ENCODE measurements around the gene SMIM12. TPM values are rescaled to one million over a fixed set of nuclear protein-coding genes. Genes with fewer than 3 reads are reported as not detected.

SMIM12 gene
- total RNA-seq, 1 donor from 2014 or later = 39.6 TPM

DNA sequence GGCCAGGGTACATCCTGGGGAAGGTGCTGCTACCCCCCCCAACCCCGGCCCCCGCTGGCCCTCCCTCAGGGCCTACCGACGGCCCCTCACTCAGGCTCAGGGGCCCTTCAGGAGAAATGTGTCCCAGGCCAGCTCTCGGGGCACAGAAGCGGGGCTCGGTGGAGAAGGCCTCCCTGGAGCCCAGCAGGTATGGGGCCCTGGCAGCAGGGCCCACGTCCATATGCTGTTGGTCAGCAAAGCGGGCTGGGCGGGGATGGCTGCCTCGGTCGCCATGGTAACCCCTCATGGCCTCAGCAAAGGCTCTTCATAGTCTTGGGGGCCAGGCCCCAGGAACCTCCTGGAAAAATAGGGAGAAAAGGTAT lies 45.5 kb upstream of the SMIM12 start:
- H3K27ac Mint-ChIP-seq (ENCODE audit: unreplicated experiment) = no peak overlapping the region
- H3K27me3 Mint-ChIP-seq (ENCODE audit: unreplicated experiment) = peaks cover 9% of the 10 kb centered on the region
- no peak overlapping the region for H3K4me3 Mint-ChIP-seq (ENCODE audit: unreplicated experiment)
- H3K9me3 Mint-ChIP-seq (ENCODE audit: unreplicated experiment) = no peaks in the 10 kb centered on the region
- H3K4me1 Mint-ChIP-seq (ENCODE audit: unreplicated experiment) = no peaks in the 10 kb centered on the region
- no peaks in the 10 kb centered on the region for H3K36me3 Mint-ChIP-seq (ENCODE audit: unreplicated experiment)
- TF ChIP-seq, protein P1, sequence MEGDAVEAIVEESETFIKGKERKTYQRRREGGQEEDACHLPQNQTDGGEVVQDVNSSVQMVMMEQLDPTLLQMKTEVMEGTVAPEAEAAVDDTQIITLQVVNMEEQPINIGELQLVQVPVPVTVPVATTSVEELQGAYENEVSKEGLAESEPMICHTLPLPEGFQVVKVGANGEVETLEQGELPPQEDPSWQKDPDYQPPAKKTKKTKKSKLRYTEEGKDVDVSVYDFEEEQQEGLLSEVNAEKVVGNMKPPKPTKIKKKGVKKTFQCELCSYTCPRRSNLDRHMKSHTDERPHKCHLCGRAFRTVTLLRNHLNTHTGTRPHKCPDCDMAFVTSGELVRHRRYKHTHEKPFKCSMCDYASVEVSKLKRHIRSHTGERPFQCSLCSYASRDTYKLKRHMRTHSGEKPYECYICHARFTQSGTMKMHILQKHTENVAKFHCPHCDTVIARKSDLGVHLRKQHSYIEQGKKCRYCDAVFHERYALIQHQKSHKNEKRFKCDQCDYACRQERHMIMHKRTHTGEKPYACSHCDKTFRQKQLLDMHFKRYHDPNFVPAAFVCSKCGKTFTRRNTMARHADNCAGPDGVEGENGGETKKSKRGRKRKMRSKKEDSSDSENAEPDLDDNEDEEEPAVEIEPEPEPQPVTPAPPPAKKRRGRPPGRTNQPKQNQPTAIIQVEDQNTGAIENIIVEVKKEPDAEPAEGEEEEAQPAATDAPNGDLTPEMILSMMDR (IDR thresholded peaks at IDR 0.05) = no peak
- no peak for DNase-seq (ENCODE audit: extremely low spot score, unreplicated experiment)

DNA sequence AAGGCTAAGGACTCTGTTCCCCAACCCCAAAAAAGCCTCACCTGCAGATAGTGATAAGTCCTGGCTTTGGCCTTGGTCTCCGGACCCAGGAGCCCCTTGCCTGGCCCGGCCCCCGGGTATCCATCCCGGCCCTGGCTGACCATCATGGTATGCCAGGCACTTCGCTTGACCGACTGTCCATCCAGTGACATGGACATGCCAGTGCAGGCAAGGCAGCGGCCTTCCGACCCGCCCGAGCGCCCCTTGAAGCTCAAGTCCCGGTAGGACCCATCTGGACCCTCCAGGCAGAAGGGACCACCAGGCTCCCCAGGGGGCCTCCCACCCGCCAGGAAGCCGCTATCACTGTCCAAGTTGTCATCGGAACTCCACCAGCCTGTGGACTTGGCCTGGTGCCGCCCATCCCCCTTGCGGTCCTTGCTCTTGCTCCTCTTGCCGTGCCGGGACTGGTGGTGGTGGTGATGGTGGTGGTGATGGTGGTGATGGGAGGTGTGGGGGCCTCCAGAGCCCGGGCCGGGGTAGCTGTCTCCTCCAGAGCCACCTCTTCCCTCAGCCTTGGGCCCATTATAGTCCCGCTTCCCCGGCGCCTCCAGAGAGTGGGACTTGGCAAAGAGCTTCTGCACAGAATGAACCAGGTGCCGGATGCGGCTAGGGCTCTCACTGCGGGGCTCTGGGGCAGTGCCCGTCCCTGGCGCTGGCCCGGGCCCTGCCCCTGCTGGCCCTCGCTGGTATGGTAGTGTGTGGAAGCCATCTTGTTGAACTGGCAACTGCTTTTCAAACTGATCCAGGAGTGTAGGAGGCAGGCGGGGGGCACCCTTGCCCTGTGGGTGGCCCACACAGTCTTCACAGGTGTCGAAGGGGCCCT lies 44.9 kb upstream of the SMIM12 start:
- no peak overlapping the region for H3K27ac Mint-ChIP-seq (ENCODE audit: unreplicated experiment)
- H3K27me3 Mint-ChIP-seq (ENCODE audit: unreplicated experiment) = peaks cover 9% of the 10 kb centered on the region
- TF ChIP-seq, protein P1 (IDR thresholded peaks at IDR 0.05) = no peak
- no peaks in the 10 kb centered on the region for H3K36me3 Mint-ChIP-seq (ENCODE audit: unreplicated experiment)
- DNase-seq (ENCODE audit: extremely low spot score, unreplicated experiment) = no peak
- no peaks in the 10 kb centered on the region for H3K9me3 Mint-ChIP-seq (ENCODE audit: unreplicated experiment)
- no peaks in the 10 kb centered on the region for H3K4me1 Mint-ChIP-seq (ENCODE audit: unreplicated experiment)
- no peak overlapping the region for H3K4me3 Mint-ChIP-seq (ENCODE audit: unreplicated experiment)

DNA sequence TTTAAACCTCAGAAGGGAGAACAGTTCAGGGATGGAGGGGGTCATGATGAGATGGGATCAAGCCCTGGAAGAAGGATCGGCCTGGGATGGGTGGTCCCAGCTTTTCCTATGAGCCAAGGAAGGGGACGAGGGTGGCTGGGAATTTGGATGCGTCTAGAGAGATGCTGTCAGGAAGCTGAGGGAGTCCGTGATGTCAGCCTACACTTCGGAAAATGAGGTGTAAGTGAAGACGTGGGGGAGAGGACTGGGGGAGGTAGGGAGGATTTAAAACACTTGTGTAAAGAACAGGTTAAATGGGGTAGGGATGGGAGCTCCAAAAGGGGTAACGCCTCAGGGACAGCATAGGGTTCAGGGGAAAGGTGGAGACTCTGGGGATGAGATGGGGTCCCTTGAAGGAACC lies 42.4 kb upstream of the SMIM12 start:
- TF ChIP-seq, protein P1 (IDR thresholded peaks at IDR 0.05) = no peak
- Mint-ChIP-seq H3K4me3 (ENCODE audit: unreplicated experiment) (no peak overlapping the region), H3K9me3 (ENCODE audit: unreplicated experiment) (no peaks in the 10 kb centered on the region), H3K4me1 (ENCODE audit: unreplicated experiment) (no peaks in the 10 kb centered on the region), H3K27me3 (ENCODE audit: unreplicated experiment) (peaks cover 12% of the 10 kb centered on the region), H3K36me3 (ENCODE audit: unreplicated experiment) (no peaks in the 10 kb centered on the region), H3K27ac (ENCODE audit: unreplicated experiment) (no peak overlapping the region)
- DNase-seq (ENCODE audit: extremely low spot score, unreplicated experiment) = peak; percentile 46

- TF ChIP-seq, protein P1 (IDR thresholded peaks at IDR 0.05) = no peak
- H3K4me3 Mint-ChIP-seq (ENCODE audit: unreplicated experiment) = no peak overlapping the region
- H3K4me1 Mint-ChIP-seq (ENCODE audit: unreplicated experiment) = no peaks in the 10 kb centered on the region
Measured at GRCh38 chr1:34900775-34901502, 41.4 kb upstream of the SMIM12 start.

GRCh38 chr1:34899906-34900305 lies 40.4 kb upstream of the SMIM12 start:
- H3K4me1 Mint-ChIP-seq (ENCODE audit: unreplicated experiment) = no peaks in the 10 kb centered on the region
- peak; percentile 82 for DNase-seq (ENCODE audit: extremely low spot score, unreplicated experiment)
- peaks cover 12% of the 10 kb centered on the region for H3K27me3 Mint-ChIP-seq (ENCODE audit: unreplicated experiment)
- no peaks in the 10 kb centered on the region for H3K36me3 Mint-ChIP-seq (ENCODE audit: unreplicated experiment)
- H3K9me3 Mint-ChIP-seq (ENCODE audit: unreplicated experiment) = no peaks in the 10 kb centered on the region
- H3K27ac Mint-ChIP-seq (ENCODE audit: unreplicated experiment) = no peak overlapping the region
- H3K4me3 Mint-ChIP-seq (ENCODE audit: unreplicated experiment) = no peak overlapping the region
- TF ChIP-seq, protein P1 (IDR thresholded peaks at IDR 0.05) = no peak

More at GRCh38 chr1:34900775-34901502, 41.4 kb upstream of the SMIM12 start:
- peaks cover 12% of the 10 kb centered on the region for H3K27me3 Mint-ChIP-seq (ENCODE audit: unreplicated experiment)
- DNase-seq (ENCODE audit: extremely low spot score, unreplicated experiment) = no peak
- no peak overlapping the region for H3K27ac Mint-ChIP-seq (ENCODE audit: unreplicated experiment)
- H3K9me3 Mint-ChIP-seq (ENCODE audit: unreplicated experiment) = no peaks in the 10 kb centered on the region
- H3K36me3 Mint-ChIP-seq (ENCODE audit: unreplicated experiment) = no peaks in the 10 kb centered on the region
